NB4 (cell line): Measurements from ENCODE around the gene LRRC72.
"Not testable (repeated sequence)": the region's sequence is repeated elsewhere in the genome, so short reads cannot be mapped to it uniquely, and the experiment has no call there.

Source experiments
- DNase-seq: peaks from one replicate; pipeline ENCODE4 v3.0.0; 2010; ENCODE audit warnings: low read depth
- H3K4me3 ChIP-seq: one replicate; pipeline ENCODE4 v1.5.1; 2011; ENCODE audit warnings: mild to moderate bottlenecking, low read depth, low read length, moderate library complexity
- CTCF ChIP-seq: IDR thresholded peaks from one replicate; pipeline ENCODE4 v1.5.1; 2012; ENCODE audit warnings: low read depth, low read length
- MYC ChIP-seq: IDR thresholded peaks from 2 replicates; pipeline ENCODE4 v1.6.1; 2011; ENCODE audit warnings: low read depth, low read length
- POLR2A ChIP-seq: IDR thresholded peaks from 2 replicates; pipeline ENCODE4 v1.6.1; 2011; ENCODE audit warnings: mild to moderate bottlenecking; ENCODE audit not compliant: insufficient read length; ENCODE audit errors: extremely low read depth
- TF ChIP-seq, protein P1 (sequence below): IDR thresholded peaks from 2 replicates; pipeline ENCODE4 v1.6.1; 2011; ENCODE audit warnings: low read depth, low read length

LRRC72 gene

DNA sequence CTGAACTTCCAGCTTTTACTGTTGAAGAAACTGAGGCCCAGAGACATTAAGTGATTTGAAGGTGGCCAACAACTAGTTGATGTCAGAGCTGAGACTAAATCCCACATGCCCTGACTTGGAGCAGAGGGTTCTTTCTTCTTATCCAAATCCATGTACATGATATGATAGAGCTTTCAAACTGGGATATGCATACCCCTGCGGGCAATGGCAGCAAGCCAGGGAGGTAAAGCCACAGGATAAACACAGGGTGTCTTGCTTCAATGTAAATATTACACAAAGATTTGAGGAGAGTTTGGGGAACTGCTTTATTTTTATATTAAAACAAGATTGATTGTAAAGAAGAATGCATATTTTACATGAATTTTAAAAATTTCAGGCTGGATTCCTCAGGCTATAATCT, 2.3 kb upstream of the LRRC72 start:
- H3K4me3 ChIP-seq = no peak overlapping the region
- TF ChIP-seq, protein P1, sequence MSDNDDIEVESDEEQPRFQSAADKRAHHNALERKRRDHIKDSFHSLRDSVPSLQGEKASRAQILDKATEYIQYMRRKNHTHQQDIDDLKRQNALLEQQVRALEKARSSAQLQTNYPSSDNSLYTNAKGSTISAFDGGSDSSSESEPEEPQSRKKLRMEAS = no peak
- TF ChIP-seq CTCF (no peak), MYC (no peak), POLR2A (no peak)
- no peak for DNase-seq

GRCh38 chr7:16528520-16528919, 1.9 kb downstream of the LRRC72 start:
- DNase-seq = no peak
- TF ChIP-seq CTCF (no peak), POLR2A (no peak), MYC (no peak)
- TF ChIP-seq, protein P1 = no peak
- H3K4me3 ChIP-seq = no peak overlapping the region

- TF ChIP-seq MYC = no peak
- TF ChIP-seq CTCF = no peak
- TF ChIP-seq POLR2A = no peak
- TF ChIP-seq, protein P1 = no peak
- no peak for DNase-seq
- no peak overlapping the region for H3K4me3 ChIP-seq
Measured at GRCh38 chr7:16529697-16530096, 3.1 kb downstream of the LRRC72 start.

DNA sequence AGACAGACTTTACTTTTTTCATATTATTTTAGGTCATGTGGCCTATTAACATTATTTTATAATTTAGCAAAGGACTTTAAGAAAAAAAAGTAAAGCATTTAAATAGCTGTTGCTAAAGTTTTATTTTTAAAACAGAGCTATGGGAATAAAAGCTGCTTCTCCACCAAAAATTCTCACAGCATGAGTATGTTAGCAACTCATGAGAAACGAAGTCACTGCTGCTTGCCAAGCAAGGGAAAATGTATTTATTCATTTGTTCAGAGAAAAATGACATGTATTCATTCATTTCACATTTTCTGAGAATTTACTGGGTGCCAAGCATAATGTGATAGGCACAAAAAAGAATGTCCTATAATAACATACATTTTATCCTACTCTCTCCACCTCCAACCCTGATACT, 5.1 kb downstream of the LRRC72 start:
- TF ChIP-seq MYC (no peak), POLR2A (no peak), CTCF (no peak)
- TF ChIP-seq, protein P1 = no peak
- no peak overlapping the region for H3K4me3 ChIP-seq

DNA sequence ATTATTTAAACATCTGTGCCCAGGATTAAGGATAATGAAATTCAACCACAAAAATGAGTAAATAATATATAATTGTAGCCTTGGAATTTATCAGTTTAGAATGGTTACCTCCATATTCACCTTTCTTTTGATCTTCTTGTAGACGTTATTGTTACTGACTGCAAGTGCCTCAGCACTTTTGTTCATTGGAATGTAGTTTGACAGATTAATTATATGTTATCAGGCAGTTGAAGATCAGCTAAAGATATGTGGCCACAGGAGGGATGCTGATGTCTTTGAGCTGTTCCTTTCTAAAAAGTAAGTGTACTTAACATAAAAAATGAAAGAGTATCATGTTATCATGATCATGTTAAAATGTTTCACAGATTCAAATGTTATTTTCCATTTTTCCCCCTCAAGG, 5.6 kb downstream of the LRRC72 start:
- no peak for DNase-seq
- no peak overlapping the region for H3K4me3 ChIP-seq
- no peak for TF ChIP-seq POLR2A
- TF ChIP-seq CTCF = no peak
- TF ChIP-seq MYC = no peak
- TF ChIP-seq, protein P1 = no peak

More for the DNA sequence above, 5.1 kb downstream of the LRRC72 start:
- DNase-seq = no peak

GRCh38 chr7:16535500-16535899, 8.9 kb downstream of the LRRC72 start:
- no peak for DNase-seq
- H3K4me3 ChIP-seq = no peak overlapping the region
- TF ChIP-seq CTCF (no peak), MYC (no peak), POLR2A (no peak)
- TF ChIP-seq, protein P1 = no peak

DNA sequence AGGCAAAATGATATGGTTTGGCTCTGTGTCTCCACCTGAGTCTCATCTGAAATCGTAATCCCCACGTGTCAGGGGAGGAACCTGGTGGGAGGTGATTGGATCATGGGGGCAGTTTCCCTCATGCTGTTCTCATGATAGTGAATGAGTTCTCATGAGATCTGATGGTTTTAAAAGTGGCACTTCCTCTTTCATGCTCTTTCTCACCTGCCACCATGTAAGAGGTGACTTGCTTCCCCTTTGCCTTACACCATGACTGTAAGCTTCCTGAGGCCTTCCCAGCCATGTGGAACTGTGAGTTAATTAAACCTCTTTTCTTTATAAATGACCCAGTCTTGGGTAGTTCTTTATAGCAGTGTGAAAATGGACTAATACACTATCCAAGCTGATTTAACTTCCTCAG, 13.9 kb downstream of the LRRC72 start:
- H3K4me3 ChIP-seq = not testable (repeated sequence)

More for the DNA sequence above, 13.9 kb downstream of the LRRC72 start:
- DNase-seq = not testable (repeated sequence)
